DND-41 (cell line): ENCODE measurements around the gene CFL2.

Experiments used
- CTCF ChIP-seq: IDR thresholded peaks from 2 replicates; pipeline ENCODE4 v1.5.1; 2012; ENCODE audit warnings: borderline replicate concordance, low read length, moderate library complexity, mild to moderate bottlenecking; ENCODE audit not compliant: poor library complexity, severe bottlenecking; ENCODE audit errors: extremely low read depth
- EZH2 ChIP-seq: IDR thresholded peaks from 3 replicates; pipeline ENCODE4 v1.6.1; 2012; ENCODE audit warnings: borderline replicate concordance, low read depth, mild to moderate bottlenecking, moderate library complexity, low read length, inconsistent platforms; ENCODE audit not compliant: severe bottlenecking

GRCh38 chr14:34732802-34733201 is 18.4 kb upstream of the CFL2 start:
- no peak for TF ChIP-seq CTCF
- TF ChIP-seq EZH2: no peak
